Spleen (tissue), 11 donors: Measurements from ENCODE around the gene NOTCH3. TPM values are rescaled to one million over a fixed set of nuclear protein-coding genes. Genes with fewer than 3 reads are reported as not detected.

ENCODE experiments used
- DNase-seq: peaks from one replicate; pipeline ENCODE4 v3.0.0-alpha.2; 2020
- H3K27ac ChIP-seq, 8 donors: fragments of 200-600 bp; sonication (generic) in 7 of 8; 1 replicate in 4 of 8; 2 replicates in 4 of 8; pipeline versions ENCODE4 v1.5.0 to v1.8.0; 2016 to 2021; ENCODE audit warnings: inconsistent platforms in 4 of 8, mild to moderate bottlenecking in 4 of 8, moderate library complexity in 1 of 8
- H3K27me3 ChIP-seq, 7 donors: fragments of 200-600 bp; sonication (generic) in 6 of 7; replicated peaks in 1 of 7; 1 replicate in 4 of 7; 2 replicates in 3 of 7; pipeline versions ENCODE4 v1.5.0 to v1.8.0; 2016 to 2021; ENCODE audit warnings: inconsistent platforms in 3 of 7, mild to moderate bottlenecking in 1 of 7
- H3K36me3 ChIP-seq, 6 donors: fragments of 200-600 bp; sonication (generic) in 5 of 6; 1 replicate in 4 of 6; 2 replicates in 2 of 6; pipeline versions ENCODE4 v1.5.0 to v1.8.0; 2016 to 2021; ENCODE audit warnings: inconsistent platforms in 2 of 6
- H3K4me1 ChIP-seq, 6 donors: fragments of 200-600 bp; sonication (generic) in 5 of 6; 1 replicate in 3 of 6; 2 replicates in 3 of 6; pipeline versions ENCODE4 v1.5.0 to v1.8.0; 2016 to 2021; ENCODE audit warnings: inconsistent platforms in 3 of 6
- H3K4me3 ChIP-seq, 8 donors: fragments of 200-600 bp; sonication (generic) in 7 of 8; 1 replicate in 4 of 8; 2 replicates in 4 of 8; pipeline versions ENCODE4 v1.5.0 to v1.8.0; 2016 to 2021; ENCODE audit warnings: inconsistent platforms in 4 of 8, mild to moderate bottlenecking in 4 of 8, moderate library complexity in 2 of 8
- H3K9me3 ChIP-seq, 8 donors: fragments of 200-600 bp; sonication (generic) in 7 of 8; 1 replicate in 4 of 8; 2 replicates in 4 of 8; pipeline versions ENCODE4 v1.5.0 to v1.8.0; 2016 to 2021; ENCODE audit warnings: inconsistent platforms in 4 of 8
- POLR2A ChIP-seq, 3 donors: fragments of 450-650 bp; IDR thresholded peaks; one replicate each; pipeline ENCODE4 v1.5.1; 2017; ENCODE audit warnings: antibody characterized with exemption in 3 of 3, mild to moderate bottlenecking in 1 of 3
- POLR2AphosphoS5 ChIP-seq, 3 donors: sonication (generic); formaldehyde crosslinking; IDR thresholded peaks; one replicate each; pipeline ENCODE4 v1.5.1; 2017; ENCODE audit warnings: antibody characterized with exemption in 3 of 3
- WGBS, 5 donors: extraction: QIAGEN DNeasy Blood & Tissue Kit in 3 of 5; methylation state at CpG; one replicate each; pipeline versions ENCODE4 v1.1.5 to v1.1.7; 2013 to 2018; 5-methylcytosine and 5-hydroxymethylcytosine counted together
- intact Hi-C: fragments of 100-400 bp; cut with DNase I; formaldehyde crosslinking; loops from one replicate; pipeline ENCODE4 v1.15.0; 2023; ENCODE audit warnings: low total_unique reads
- polyA plus RNA-seq, 3 donors: library from polyadenylated mRNA; stranded (reverse); fragments of 200-250 nt; gene quantifications; one replicate each; pipeline ENCODE4 v1.2.1, GENCODE V29; 2013
- total RNA-seq, 7 donors: library from RNA; depleted of rRNA in 3 of 7; stranded (reverse); fragments of >200 nt in 3 of 7; fragmentation: NEBNext Ultra II Directional in 4 of 7; extraction: Animal tissue kit (Norgen Biotek cat#: 25700) in 4 of 7; gene quantifications; one replicate each; pipeline versions ENCODE4 v1.1.0 to v1.2.1, GENCODE V29; 2016 to 2021
- TF ChIP-seq, protein P1 (sequence below), 11 experiments: fragments of 200-600 bp in 7 of 11; fragments of 450-650 bp in 4 of 11; sonication (generic) in 4 of 11; IDR thresholded peaks in 8 of 11; conservative IDR thresholded peaks in 3 of 11; 1 replicate in 7 of 11; 2 replicates in 4 of 11; pipeline versions ENCODE4 v1.4.0 to v1.8.0; 2016 to 2021; ENCODE audit warnings: antibody characterized with exemption in 11 of 11, inconsistent platforms in 4 of 11, mild to moderate bottlenecking in 1 of 11
- donor health status: healthy with polysubstance abuse.
- donor health status: DM: no; HTN: no; CAD: no; lungs with moderate emphysema.
- donor health status: DM: no; HTN: no; CAD: no.
- donor health status: Bipolar disorder and iron deficiency.
- donor health status: healthy.
- donor health status: DM: no; HTN: no; CAD: no.
- donor health status: DM: yes; HTN: yes; CAD: no.

NOTCH3 gene
- total and polyA plus RNA-seq, 10 donors, result 1.4 to 94.9 (median 58.2) TPM

DNA sequence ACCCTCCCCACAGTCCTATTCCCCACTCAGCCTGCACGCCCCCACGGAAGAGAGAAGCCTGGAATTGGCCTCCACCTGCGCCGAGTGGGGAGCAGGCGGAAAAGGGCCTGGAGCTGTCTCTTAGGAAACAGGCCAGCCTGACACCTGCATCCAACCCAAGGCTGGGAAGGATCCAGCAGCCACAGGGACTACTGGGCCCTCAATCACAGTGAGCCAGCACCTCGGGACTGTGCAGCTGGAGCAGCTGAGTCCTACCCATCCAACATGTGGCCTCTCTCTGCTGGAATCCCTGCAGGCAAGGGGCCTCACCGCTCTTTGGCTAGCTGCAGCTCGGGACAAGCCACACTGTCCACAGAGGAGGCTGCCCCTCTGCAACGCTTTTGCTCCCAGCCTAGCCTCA lies 39.7 kb upstream of the NOTCH3 start:
- WGBS, 5 donors, result 93 to 100% (median 95%) methylated on average over 5 to 9 of the region's 9 CpGs

DNA sequence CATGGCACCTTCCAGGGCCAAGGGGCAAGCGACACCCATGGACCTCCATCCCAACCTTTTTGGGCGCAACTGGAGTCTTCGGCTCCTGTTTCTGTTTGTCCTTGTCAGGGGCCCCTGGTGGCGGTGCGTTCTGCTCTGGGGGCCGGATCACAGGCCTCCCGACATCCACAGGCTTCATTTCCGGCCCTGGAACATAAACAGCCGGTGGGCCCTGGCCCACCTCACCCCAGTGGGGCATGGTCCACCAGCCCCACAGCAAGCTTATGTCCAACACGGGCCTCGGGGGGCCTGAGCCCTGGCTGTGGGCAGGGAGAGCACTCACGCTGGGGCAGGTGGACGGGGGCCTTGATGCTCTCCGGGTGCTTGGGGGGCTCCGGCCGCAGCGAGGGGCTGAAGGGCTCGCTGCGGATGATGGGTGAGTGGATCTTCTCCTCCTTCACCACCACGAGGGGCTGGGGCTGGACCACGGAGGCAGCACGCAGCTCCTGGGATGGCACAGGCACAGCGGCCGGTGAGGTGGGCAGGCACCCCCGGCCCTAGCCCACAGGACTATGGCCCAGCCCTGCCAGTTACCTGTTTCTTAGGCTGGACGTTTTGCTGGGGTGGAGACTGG lies 38.6 kb upstream of the NOTCH3 start:
- intact Hi-C loops, result no loop called here
- Histone ChIP-seq H3K4me1 (peaks cover 0 to 14% (median 0%) of the 10 kb centered on the region in 6 donors), H3K27me3 (no peaks in the 10 kb centered on the region), H3K36me3 (peaks cover 10 to 97% (median 82%) of the 10 kb centered on the region in 6 donors), H3K4me3 (no peak overlapping the region), H3K9me3 (no peaks in the 10 kb centered on the region), H3K27ac (no peak overlapping the region)
- TF ChIP-seq, protein P1, sequence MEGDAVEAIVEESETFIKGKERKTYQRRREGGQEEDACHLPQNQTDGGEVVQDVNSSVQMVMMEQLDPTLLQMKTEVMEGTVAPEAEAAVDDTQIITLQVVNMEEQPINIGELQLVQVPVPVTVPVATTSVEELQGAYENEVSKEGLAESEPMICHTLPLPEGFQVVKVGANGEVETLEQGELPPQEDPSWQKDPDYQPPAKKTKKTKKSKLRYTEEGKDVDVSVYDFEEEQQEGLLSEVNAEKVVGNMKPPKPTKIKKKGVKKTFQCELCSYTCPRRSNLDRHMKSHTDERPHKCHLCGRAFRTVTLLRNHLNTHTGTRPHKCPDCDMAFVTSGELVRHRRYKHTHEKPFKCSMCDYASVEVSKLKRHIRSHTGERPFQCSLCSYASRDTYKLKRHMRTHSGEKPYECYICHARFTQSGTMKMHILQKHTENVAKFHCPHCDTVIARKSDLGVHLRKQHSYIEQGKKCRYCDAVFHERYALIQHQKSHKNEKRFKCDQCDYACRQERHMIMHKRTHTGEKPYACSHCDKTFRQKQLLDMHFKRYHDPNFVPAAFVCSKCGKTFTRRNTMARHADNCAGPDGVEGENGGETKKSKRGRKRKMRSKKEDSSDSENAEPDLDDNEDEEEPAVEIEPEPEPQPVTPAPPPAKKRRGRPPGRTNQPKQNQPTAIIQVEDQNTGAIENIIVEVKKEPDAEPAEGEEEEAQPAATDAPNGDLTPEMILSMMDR (IDR thresholded peaks at IDR 0.05 in 8 of 11, conservative IDR thresholded peaks at IDR 0.05 in 3 of 11), result no peak
- no peak for TF ChIP-seq POLR2A (IDR thresholded peaks at IDR 0.05)
- TF ChIP-seq POLR2AphosphoS5 (IDR thresholded peaks at IDR 0.05), result peak in 1 of 3 donors; percentile 53
- WGBS, 5 donors, result 94 to 96% (median 96%) methylated on average over 12 to 26 of the region's 26 CpGs
- no peak for DNase-seq

More for the DNA sequence above, 39.7 kb upstream of the NOTCH3 start:
- no peak overlapping the region for H3K4me3 ChIP-seq
- intact Hi-C loops, result no loop called here
- peak in 2 of 3 donors; percentile 3 to 56 for TF ChIP-seq POLR2AphosphoS5 (IDR thresholded peaks at IDR 0.05)
- TF ChIP-seq, protein P1 (IDR thresholded peaks at IDR 0.05 in 8 of 11, conservative IDR thresholded peaks at IDR 0.05 in 3 of 11), result no peak
- H3K36me3 ChIP-seq, result peaks cover 10 to 100% (median 91%) of the 10 kb centered on the region in 6 donors
- no peak overlapping the region for H3K27ac ChIP-seq
- H3K27me3 ChIP-seq, result no peaks in the 10 kb centered on the region
- H3K9me3 ChIP-seq, result no peaks in the 10 kb centered on the region
- H3K4me1 ChIP-seq, result peaks cover 0 to 18% (median 5%) of the 10 kb centered on the region in 6 donors
- no peak for DNase-seq

- Histone ChIP-seq H3K27ac (no peak overlapping the region), H3K36me3 (peaks cover 10 to 90% (median 75%) of the 10 kb centered on the region in 6 donors), H3K27me3 (peaks cover 0 to 1% (median 0%) of the 10 kb centered on the region in 7 donors), H3K9me3 (no peaks in the 10 kb centered on the region), H3K4me3 (no peak overlapping the region), H3K4me1 (peaks cover 0 to 17% (median 5%) of the 10 kb centered on the region in 6 donors)
- no peak for DNase-seq
- TF ChIP-seq POLR2AphosphoS5 (IDR thresholded peaks at IDR 0.05), result peak in 1 of 3 donors; percentile 74
- TF ChIP-seq, protein P1 (IDR thresholded peaks at IDR 0.05 in 8 of 11, conservative IDR thresholded peaks at IDR 0.05 in 3 of 11), result no peak
- intact Hi-C loops, result no loop called here
- WGBS, 5 donors, result 95 to 98% (median 97%) methylated on average over 27 to 29 of the region's 29 CpGs
These were observed 37.9 kb upstream of the NOTCH3 start for GRCh38 chr19:15238639-15239155.
